HG03039 (cell line): ENCODE data around the gene PPP1R3G.

Experiments used
- ATAC-seq: cut with Tn5 transposase; IDR thresholded peaks from one replicate; pipeline ENCODE4 v1.9.1; 2021; ENCODE audit warnings: mild to moderate bottlenecking, moderate library complexity; ENCODE audit not compliant: unreplicated experiment

The PPP1R3G gene

DNA sequence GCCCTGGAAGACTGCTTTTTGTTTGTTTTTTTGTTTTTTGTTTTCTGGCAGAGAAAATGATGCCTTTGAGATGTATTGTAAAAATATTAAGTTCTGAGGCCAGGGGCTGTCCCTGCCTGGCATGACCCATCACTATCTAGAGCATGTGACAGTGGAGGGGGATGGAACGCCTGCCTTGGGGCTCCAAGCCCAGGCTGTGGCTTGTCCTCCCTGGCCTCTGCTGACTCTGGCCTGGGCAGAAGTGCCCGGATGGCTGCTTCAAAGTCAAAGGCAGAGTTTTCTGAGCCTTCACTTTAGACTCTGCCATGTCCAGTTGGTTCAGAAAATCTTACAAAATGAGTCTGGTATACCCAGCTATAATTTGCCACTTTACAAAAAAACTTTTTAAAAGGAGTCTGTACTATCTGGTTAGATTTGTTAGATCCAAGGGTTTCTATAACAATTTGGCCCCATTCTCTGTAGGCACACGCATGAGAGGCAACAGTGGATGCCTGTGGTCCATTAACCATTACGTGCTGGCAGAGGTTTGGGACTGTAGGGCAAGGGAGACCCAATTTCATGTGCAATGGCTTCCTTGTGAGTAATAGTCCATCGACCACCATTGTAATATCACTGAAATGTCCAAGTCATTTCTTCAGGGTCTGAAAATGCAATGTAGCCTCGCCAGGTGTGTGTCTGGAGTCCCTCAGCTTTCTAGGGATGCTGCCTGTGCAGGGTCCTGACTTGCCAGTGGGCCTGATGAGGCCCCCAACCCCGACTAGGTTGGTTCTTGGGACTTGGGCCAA lies 8.3 kb downstream of the PPP1R3G start:
- ATAC-seq: no peak

DNA sequence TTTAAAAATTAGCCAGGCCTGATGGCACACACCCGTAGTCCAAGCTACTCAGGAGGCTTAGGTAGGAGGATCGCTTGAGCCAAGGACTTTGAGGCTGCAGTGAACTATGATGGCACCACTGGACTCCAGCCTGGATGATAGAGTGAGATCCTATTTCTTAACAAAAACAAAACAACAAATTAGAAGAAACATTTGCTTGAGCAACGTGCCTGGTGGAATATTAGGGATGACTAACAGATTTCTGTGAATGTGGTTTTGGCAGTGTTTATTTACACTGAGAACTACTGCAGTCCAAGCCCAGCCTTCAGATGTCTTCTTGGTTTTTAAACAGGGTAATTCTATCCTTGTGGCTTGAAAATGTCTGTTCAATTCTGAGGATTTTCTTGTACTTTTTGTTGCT lies 9.2 kb downstream of the PPP1R3G start:
- ATAC-seq: no peak

DNA sequence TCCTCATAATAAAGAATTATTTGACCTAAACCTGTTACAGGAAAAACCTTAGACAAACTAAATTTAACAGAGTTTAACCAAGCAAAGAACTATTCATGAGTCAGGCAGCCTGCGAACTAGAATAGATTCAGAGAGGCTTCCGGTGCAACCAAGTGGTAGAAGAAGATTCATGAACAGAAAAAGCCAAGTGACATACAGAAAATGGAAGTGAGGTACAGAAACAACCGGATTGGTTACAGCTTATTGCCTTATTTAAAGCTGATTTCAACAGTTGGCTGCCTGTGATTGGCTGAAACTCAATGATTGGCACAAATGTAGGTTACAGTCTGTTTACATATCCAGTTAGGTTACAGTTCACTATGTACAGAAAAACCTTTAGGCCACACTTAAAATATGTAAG lies 10.1 kb downstream of the PPP1R3G start:
- ATAC-seq: peak; percentile 44

DNA sequence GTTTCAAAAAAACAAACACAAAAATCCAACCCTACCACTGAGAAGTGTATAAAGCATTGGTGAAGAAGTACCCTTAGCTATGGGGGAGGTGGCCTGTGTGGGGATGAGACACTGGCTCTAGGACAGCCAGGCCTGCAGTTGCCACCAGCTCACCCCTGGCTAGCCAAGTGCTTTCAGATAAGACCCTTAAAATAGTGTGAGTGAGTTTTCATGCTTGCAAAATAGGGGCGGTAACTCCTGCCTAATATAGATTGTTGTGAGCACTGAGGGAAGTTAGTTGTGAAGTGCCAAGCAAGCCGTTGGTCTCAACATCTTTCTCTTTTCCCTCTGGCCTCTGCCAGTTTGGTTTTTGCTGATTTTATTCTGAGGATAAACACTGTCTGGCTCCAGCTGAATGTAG lies 11.3 kb downstream of the PPP1R3G start:
- no peak for ATAC-seq

DNA sequence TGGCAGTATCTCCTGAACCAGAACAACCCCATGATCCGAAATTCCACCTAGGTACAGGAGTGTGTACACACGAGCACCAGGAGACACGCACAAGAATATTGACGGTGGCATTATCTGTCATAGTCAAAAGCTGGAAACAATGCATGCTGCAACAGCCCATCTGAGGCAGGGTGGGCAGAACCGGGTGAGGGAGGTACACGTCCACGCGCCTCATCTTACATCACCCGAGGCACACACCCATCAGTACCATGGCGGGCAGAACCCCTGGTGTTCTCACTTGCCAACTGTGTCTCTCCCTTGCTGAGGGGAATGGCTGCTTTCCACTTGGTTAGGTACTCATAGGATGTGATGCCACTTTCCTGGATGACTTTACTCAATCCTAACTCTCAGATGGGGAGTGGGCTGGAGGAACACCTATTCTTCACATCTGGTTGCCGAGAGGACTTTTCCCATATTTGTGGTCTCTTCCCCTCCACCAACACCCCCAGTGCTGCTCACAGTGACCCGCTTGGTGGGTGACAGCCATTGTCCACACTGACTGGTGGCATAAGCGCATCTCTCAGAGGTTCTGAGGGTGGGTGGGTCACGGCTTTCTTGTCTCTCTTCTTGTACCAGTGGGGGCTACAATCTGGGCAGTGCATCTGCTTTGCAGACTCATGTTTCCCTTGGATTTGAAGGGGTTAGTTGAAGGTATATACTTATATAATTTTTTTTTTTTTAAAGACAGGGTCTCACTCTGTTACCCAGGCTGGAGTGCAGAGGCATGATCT lies 13.5 kb downstream of the PPP1R3G start:
- no peak for ATAC-seq

- ATAC-seq: no peak
Measured at GRCh38 chr6:5099537-5099936, 14.4 kb downstream of the PPP1R3G start.

DNA sequence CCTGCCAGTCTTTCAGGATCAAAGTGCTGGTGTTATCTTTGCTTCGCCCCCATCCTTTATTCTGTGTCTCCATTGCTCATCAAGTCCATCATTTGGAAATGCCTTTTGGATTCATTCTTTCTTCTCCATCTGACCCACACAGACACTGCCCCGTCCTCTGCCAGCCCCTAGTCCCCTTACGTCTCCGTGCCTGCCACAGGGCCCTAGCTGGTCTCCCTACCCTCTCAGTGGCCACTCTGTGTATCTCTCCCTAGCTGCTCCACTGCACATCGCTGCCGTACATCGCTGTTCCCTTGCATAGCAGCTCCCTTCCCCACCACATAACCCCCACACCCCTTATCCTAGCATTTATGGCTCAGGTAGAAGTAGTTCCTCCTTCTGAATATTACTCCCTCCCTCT lies 15.7 kb downstream of the PPP1R3G start:
- no peak for ATAC-seq

GRCh38 chr6:5102267-5102970 lies 17.3 kb downstream of the PPP1R3G start:
- no peak for ATAC-seq

GRCh38 chr6:5103250-5103649 lies 18.1 kb downstream of the PPP1R3G start:
- no peak for ATAC-seq

GRCh38 chr6:5104667-5105066 lies 19.5 kb downstream of the PPP1R3G start:
- ATAC-seq: no peak

- ATAC-seq: no peak
Measured at GRCh38 chr6:5105146-5105545, 20.0 kb downstream of the PPP1R3G start.

DNA sequence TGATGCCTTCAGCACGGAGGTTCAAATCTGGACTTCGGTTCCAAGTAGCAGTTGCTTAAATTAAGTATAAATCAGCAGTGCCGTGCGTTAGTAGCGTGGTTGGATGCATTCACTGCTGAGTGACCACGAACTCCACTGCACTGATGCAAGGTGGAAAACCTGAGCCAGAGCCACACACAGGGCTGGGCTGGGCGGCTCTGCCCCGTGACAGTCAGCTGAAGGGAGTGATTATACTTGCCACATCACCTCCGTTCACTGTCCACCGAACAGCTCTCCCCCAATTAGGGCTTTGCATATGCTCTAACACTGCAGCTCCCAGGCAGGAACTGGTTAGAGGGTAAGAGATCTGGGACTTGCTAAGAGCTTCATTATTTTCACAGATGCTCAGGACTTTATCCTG lies 22.2 kb downstream of the PPP1R3G start:
- ATAC-seq: no peak

DNA sequence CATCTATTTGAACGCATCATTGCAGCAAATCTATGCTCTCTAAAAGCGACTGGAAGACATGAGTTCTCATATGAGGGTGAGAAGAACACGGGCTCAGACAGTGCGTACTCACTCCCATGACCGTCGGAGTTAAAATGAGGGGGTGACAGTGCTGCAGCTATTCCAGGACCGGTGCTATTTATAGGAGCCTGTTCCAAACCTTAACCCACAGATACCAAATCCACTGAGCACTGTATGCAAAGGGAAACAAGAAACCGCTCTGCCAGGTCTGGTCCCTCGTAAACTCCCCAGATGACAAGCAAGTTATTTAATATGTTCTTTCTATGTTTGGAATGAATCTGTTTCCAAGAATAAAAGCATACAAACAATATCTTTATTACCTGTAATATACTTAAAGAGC lies 22.9 kb downstream of the PPP1R3G start:
- no peak for ATAC-seq

DNA sequence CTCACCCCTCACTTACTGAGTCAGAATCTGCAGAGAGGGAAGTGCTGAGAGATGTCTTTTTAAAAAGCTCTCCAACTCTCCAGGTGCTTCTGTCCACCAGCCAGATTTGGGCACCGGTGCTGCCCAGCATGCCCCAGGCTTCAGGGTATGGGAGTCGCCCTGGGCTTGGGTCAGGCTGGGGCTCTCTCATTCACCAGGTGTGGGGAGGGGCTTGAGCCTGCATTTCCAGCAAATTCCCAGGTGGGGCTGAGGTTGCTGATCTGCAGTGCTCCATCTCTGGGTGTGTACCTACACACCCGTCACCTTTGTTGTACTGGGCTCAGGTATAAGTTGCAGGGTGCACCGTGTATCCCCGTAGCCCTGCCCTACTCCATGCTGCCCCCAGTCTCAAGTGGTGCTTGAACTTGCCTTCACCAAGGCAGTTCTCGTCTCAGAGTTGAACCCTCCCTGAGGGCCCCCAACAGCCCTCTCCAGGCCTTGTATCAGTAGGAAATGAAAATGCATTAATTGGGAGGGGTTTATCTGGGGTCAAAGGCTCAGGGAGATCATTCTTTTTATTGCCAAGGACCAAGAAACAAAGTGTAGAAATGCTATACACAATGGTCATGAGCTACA lies 23.5 kb downstream of the PPP1R3G start:
- no peak for ATAC-seq

GRCh38 chr6:5109436-5109835 lies 24.3 kb downstream of the PPP1R3G start:
- no peak for ATAC-seq

- no peak for ATAC-seq
Measured at GRCh38 chr6:5110246-5110645, 25.1 kb downstream of the PPP1R3G start.

- ATAC-seq: no peak
Measured at GRCh38 chr6:5111626-5112025, 26.5 kb downstream of the PPP1R3G start.

- no peak for ATAC-seq
Measured at GRCh38 chr6:5112066-5112799, 27.1 kb downstream of the PPP1R3G start.

DNA sequence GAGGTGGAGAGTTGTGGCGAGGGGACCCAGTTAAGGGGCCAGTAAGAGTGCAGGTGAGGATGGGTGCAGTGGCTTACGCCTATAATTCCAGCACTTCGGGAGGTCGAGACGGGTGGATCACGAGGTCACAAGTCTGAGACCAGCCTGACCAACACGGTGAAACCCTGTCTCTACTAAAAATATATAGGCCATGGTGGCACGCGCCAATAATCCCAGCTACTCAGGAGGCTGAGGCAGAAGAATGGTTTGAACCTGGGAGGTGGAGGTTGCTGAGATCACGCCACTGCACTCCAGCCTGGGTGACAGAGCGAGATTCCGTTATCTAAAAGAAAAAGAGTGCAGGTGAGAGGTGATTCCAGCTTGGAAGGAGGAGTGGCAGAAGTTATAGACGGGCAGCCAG lies 28.0 kb downstream of the PPP1R3G start:
- no peak for ATAC-seq

DNA sequence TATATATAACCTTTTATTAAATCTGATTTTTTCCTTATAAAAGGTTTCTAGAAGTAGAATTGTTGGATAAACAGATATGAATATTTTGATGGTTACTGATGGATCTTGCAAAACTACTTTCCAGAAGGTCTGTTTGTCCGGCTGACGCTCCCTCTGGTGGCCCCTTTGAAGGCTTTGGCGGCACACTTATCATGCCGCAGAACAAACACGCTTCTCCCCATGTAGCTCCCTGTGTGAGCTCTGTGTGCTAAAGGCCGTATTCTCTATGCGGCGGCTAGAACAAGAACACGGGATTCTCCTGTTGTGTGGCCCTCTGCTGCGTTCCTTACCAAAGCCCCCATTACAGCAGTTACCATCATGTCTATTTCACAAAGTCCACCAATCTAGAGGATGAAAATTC lies 30.0 kb downstream of the PPP1R3G start:
- ATAC-seq: no peak
